Measurements from ENCODE around the gene DDB1. TPM values are rescaled to one million over a fixed set of nuclear protein-coding genes. Genes with fewer than 3 reads are reported as not detected.
A peak's percentile ranks its signal among the peaks of the same experiment; 100 is the strongest.

Gene DDB1
- total RNA-seq, 1 donor from 2014 or later: 113 TPM

- DNase-seq (ENCODE audit: missing footprints): no peak
- ATAC-seq: no peak
- intact Hi-C loops (cut with DNase I): no loop called here
These were observed 23.2 kb downstream of the DDB1 start for GRCh38 chr11:61309739-61310138.

GRCh38 chr11:61309141-61309540 lies 23.8 kb downstream of the DDB1 start:
- intact Hi-C loops (cut with DNase I): no loop called here
- ATAC-seq (no peak), DNase-seq (ENCODE audit: missing footprints) (no peak)

GRCh38 chr11:61307354-61307753 lies 25.6 kb downstream of the DDB1 start:
- no peak for ATAC-seq
- intact Hi-C loops (cut with DNase I): no loop called here

GRCh38 chr11:61306221-61306620 lies 26.7 kb downstream of the DDB1 start:
- intact Hi-C loops (cut with DNase I): no loop called here
- DNase-seq (ENCODE audit: missing footprints) (no peak), ATAC-seq (no peak)

More at GRCh38 chr11:61307354-61307753, 25.6 kb downstream of the DDB1 start:
- DNase-seq (ENCODE audit: missing footprints): no peak

GRCh38 chr11:61305417-61305816 lies 27.5 kb downstream of the DDB1 start:
- no peak for ATAC-seq
- intact Hi-C loops (cut with DNase I): no loop called here
- no peak for DNase-seq (ENCODE audit: missing footprints)

- ATAC-seq (no peak), DNase-seq (ENCODE audit: missing footprints) (no peak)
- intact Hi-C loops (cut with DNase I): no loop called here
These were observed 29.2 kb downstream of the DDB1 start for GRCh38 chr11:61303725-61304124.

- intact Hi-C loops (cut with DNase I): no loop called here
- no peak for DNase-seq (ENCODE audit: missing footprints)
- ATAC-seq: no peak
These were observed 30.4 kb downstream of the DDB1 start for GRCh38 chr11:61302550-61302949.

- ATAC-seq (no peak), DNase-seq (ENCODE audit: missing footprints) (no peak)
- intact Hi-C loops (cut with DNase I): no loop called here
These were observed 34.2 kb downstream of the DDB1 start for GRCh38 chr11:61298663-61299244.

- intact Hi-C loops (cut with DNase I): no loop called here
- ATAC-seq: peak; percentile 50
- DNase-seq (ENCODE audit: missing footprints): no peak
These were observed 35.2 kb downstream of the DDB1 start for GRCh38 chr11:61297746-61298145.

- DNase-seq (ENCODE audit: missing footprints) (no peak), ATAC-seq (no peak)
- intact Hi-C loops (cut with DNase I): no loop called here
These were observed 35.6 kb downstream of the DDB1 start for GRCh38 chr11:61297341-61297740.

- intact Hi-C loops (cut with DNase I): no loop called here
- ATAC-seq (no peak), DNase-seq (ENCODE audit: missing footprints) (no peak)
These were observed 37.3 kb downstream of the DDB1 start for GRCh38 chr11:61295596-61295926.

- intact Hi-C loops (cut with DNase I): no loop called here
- ATAC-seq: peak; percentile 59
- DNase-seq (ENCODE audit: missing footprints): peak; percentile 78
These were observed 37.9 kb downstream of the DDB1 start, which contains the start of gene VWCE for GRCh38 chr11:61294717-61295595. Gene VWCE (minus strand): TSS chr11:61295316. CDS start chr11:61295037, 279 bp downstream.

- intact Hi-C loops (cut with DNase I): no loop called here
- peak; percentile 60 for ATAC-seq
- peak; percentile 74 for DNase-seq (ENCODE audit: missing footprints)
These were observed 38.8 kb downstream of the DDB1 start for GRCh38 chr11:61293867-61294716.

- no peak for ATAC-seq
- intact Hi-C loops (cut with DNase I): no loop called here
These were observed 40.5 kb downstream of the DDB1 start for GRCh38 chr11:61292356-61292755.

GRCh38 chr11:61290905-61291690 lies 41.8 kb downstream of the DDB1 start:
- DNase-seq (ENCODE audit: missing footprints) (no peak), ATAC-seq (no peak)
- intact Hi-C loops (cut with DNase I): no loop called here

More at GRCh38 chr11:61292356-61292755, 40.5 kb downstream of the DDB1 start:
- DNase-seq (ENCODE audit: missing footprints): no peak

- ATAC-seq: no peak
- intact Hi-C loops (cut with DNase I): no loop called here
These were observed 45.4 kb downstream of the DDB1 start for GRCh38 chr11:61287338-61287977.

GRCh38 chr11:61283613-61284012 lies 49.3 kb downstream of the DDB1 start:
- ATAC-seq: no peak
- intact Hi-C loops (cut with DNase I): no loop called here

More at GRCh38 chr11:61287338-61287977, 45.4 kb downstream of the DDB1 start:
- no peak for DNase-seq (ENCODE audit: missing footprints)

GRCh38 chr11:61281581-61282250 lies 51.2 kb downstream of the DDB1 start:
- DNase-seq (ENCODE audit: missing footprints): no peak
- intact Hi-C loops (cut with DNase I): no loop called here
- peak; percentile 47 for ATAC-seq

More at GRCh38 chr11:61283613-61284012, 49.3 kb downstream of the DDB1 start:
- no peak for DNase-seq (ENCODE audit: missing footprints)
